Ovary (tissue), 3 donors: Measurements from ENCODE around the gene CCDC137.

Source experiments
- POLR2A ChIP-seq: fragments of 450-650 bp; IDR thresholded peaks from one replicate; pipeline ENCODE4 v1.6.1; 2017; ENCODE audit warnings: antibody characterized with exemption, mild to moderate bottlenecking, moderate library complexity
- TF ChIP-seq, protein P1 (sequence below), 3 donors: fragments of 450-650 bp in 2 of 3; fragments of 200-600 bp in 1 of 3; IDR thresholded peaks; one replicate each; pipeline versions ENCODE4 v1.5.1 to v1.8.0; 2016 to 2022; ENCODE audit warnings: antibody characterized with exemption in 3 of 3, mild to moderate bottlenecking in 1 of 3
- donor health status: DM: no; HTN: no; CAD: no.

GRCh38 chr17:81688616-81689015 is 22.1 kb downstream of the CCDC137 start:
- TF ChIP-seq, protein P1, sequence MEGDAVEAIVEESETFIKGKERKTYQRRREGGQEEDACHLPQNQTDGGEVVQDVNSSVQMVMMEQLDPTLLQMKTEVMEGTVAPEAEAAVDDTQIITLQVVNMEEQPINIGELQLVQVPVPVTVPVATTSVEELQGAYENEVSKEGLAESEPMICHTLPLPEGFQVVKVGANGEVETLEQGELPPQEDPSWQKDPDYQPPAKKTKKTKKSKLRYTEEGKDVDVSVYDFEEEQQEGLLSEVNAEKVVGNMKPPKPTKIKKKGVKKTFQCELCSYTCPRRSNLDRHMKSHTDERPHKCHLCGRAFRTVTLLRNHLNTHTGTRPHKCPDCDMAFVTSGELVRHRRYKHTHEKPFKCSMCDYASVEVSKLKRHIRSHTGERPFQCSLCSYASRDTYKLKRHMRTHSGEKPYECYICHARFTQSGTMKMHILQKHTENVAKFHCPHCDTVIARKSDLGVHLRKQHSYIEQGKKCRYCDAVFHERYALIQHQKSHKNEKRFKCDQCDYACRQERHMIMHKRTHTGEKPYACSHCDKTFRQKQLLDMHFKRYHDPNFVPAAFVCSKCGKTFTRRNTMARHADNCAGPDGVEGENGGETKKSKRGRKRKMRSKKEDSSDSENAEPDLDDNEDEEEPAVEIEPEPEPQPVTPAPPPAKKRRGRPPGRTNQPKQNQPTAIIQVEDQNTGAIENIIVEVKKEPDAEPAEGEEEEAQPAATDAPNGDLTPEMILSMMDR (IDR thresholded peaks at IDR 0.05) = no peak
- no peak for TF ChIP-seq POLR2A
